ENCODE measurements around the gene MAP1LC3B.
A peak's percentile ranks its signal among the peaks of the same experiment; 100 is the strongest.
"Not testable (repeated sequence)": the region's sequence is repeated elsewhere in the genome, so short reads cannot be mapped to it uniquely, and the experiment has no call there.

The MAP1LC3B gene

GRCh38 chr16:87351320-87351698 is 40.8 kb upstream of the MAP1LC3B start:
- no peak for ATAC-seq (replicated peaks)
- H3K4me1 Mint-ChIP-seq, result peaks cover 0 to 3% of the 10 kb centered on the region in 2 donors

GRCh38 chr16:87352818-87353217 is 39.3 kb upstream of the MAP1LC3B start:
- H3K27me3 Mint-ChIP-seq, result no peaks in the 10 kb centered on the region
- no peaks in the 10 kb centered on the region for H3K9me3 Mint-ChIP-seq
- DNase-seq (no peak), ATAC-seq (replicated peaks) (no peak)
- no peak overlapping the region for H3K27ac Mint-ChIP-seq
- peaks cover 0 to 3% of the 10 kb centered on the region in 2 donors for H3K4me1 Mint-ChIP-seq
- H3K36me3 Mint-ChIP-seq, result peaks cover 19 to 34% of the 10 kb centered on the region in 2 donors
- no peak overlapping the region for H3K4me3 Mint-ChIP-seq

More at GRCh38 chr16:87351320-87351698, 40.8 kb upstream of the MAP1LC3B start:
- H3K27me3 Mint-ChIP-seq, result no peaks in the 10 kb centered on the region
- H3K36me3 Mint-ChIP-seq, result peaks cover 24 to 35% of the 10 kb centered on the region in 2 donors
- no peak overlapping the region for H3K4me3 Mint-ChIP-seq
- H3K9me3 Mint-ChIP-seq, result no peaks in the 10 kb centered on the region
- DNase-seq, result no peak
- H3K27ac Mint-ChIP-seq, result no peak overlapping the region

GRCh38 chr16:87353613-87354012 is 38.5 kb upstream of the MAP1LC3B start:
- Mint-ChIP-seq H3K9me3 (no peaks in the 10 kb centered on the region), H3K4me3 (no peak overlapping the region), H3K4me1 (peaks cover 0 to 3% of the 10 kb centered on the region in 2 donors), H3K27me3 (no peaks in the 10 kb centered on the region), H3K36me3 (peaks cover 17 to 34% of the 10 kb centered on the region in 2 donors), H3K27ac (no peak overlapping the region)
- ATAC-seq (replicated peaks), result no peak
- no peak for DNase-seq

- H3K27ac Mint-ChIP-seq, result no peak overlapping the region
- H3K27me3 Mint-ChIP-seq, result no peaks in the 10 kb centered on the region
- ATAC-seq (replicated peaks) (no peak), DNase-seq (no peak)
- H3K36me3 Mint-ChIP-seq, result peaks cover 26 to 49% of the 10 kb centered on the region in 2 donors
- no peaks in the 10 kb centered on the region for H3K9me3 Mint-ChIP-seq
- H3K4me1 Mint-ChIP-seq, result peaks cover 0 to 4% of the 10 kb centered on the region in 2 donors
- no peak overlapping the region for H3K4me3 Mint-ChIP-seq
Observed at GRCh38 chr16:87356491-87356853, 35.7 kb upstream of the MAP1LC3B start.

- no peak overlapping the region for H3K4me3 Mint-ChIP-seq
- ATAC-seq (replicated peaks) (no peak), DNase-seq (no peak)
- H3K27ac Mint-ChIP-seq, result no peak overlapping the region
- H3K36me3 Mint-ChIP-seq, result peaks cover 24 to 47% of the 10 kb centered on the region in 2 donors
- no peaks in the 10 kb centered on the region for H3K9me3 Mint-ChIP-seq
- no peaks in the 10 kb centered on the region for H3K27me3 Mint-ChIP-seq
- H3K4me1 Mint-ChIP-seq, result peaks cover 0 to 4% of the 10 kb centered on the region in 2 donors
Observed at GRCh38 chr16:87358250-87358649, 33.9 kb upstream of the MAP1LC3B start.

- no peak for DNase-seq
- Mint-ChIP-seq H3K27me3 (no peaks in the 10 kb centered on the region), H3K27ac (peak overlapping the region; percentile 20), H3K4me3 (no peak overlapping the region), H3K9me3 (no peaks in the 10 kb centered on the region), H3K4me1 (peaks cover 0 to 4% of the 10 kb centered on the region in 2 donors), H3K36me3 (peaks cover 27 to 50% of the 10 kb centered on the region in 2 donors)
- ATAC-seq (replicated peaks), result no peak
Observed at GRCh38 chr16:87358696-87359095, 33.4 kb upstream of the MAP1LC3B start.

- ATAC-seq (replicated peaks), result no peak
- Mint-ChIP-seq H3K4me3 (no peak overlapping the region), H3K4me1 (peaks cover 2 to 5% of the 10 kb centered on the region in 2 donors), H3K27ac (no peak overlapping the region), H3K36me3 (peaks cover 30 to 51% of the 10 kb centered on the region in 2 donors), H3K27me3 (no peaks in the 10 kb centered on the region), H3K9me3 (no peaks in the 10 kb centered on the region)
- no peak for DNase-seq
Observed at GRCh38 chr16:87359121-87359520, 33.0 kb upstream of the MAP1LC3B start.

- Mint-ChIP-seq H3K4me1 (peaks cover 15% of the 10 kb centered on the region in 2 donors), H3K27me3 (no peaks in the 10 kb centered on the region), H3K4me3 (no peak overlapping the region), H3K36me3 (peaks cover 34 to 51% of the 10 kb centered on the region in 2 donors), H3K9me3 (no peaks in the 10 kb centered on the region), H3K27ac (no peak overlapping the region)
- ATAC-seq (replicated peaks), result no peak
- DNase-seq, result no peak
Observed at GRCh38 chr16:87360862-87361610, 31.1 kb upstream of the MAP1LC3B start.

GRCh38 chr16:87361916-87362619 is 30.1 kb upstream of the MAP1LC3B start:
- Mint-ChIP-seq H3K4me3 (no peak overlapping the region), H3K4me1 (peaks cover 20 to 24% of the 10 kb centered on the region in 2 donors), H3K9me3 (no peaks in the 10 kb centered on the region), H3K27me3 (no peaks in the 10 kb centered on the region), H3K27ac (no peak overlapping the region), H3K36me3 (peaks cover 35 to 50% of the 10 kb centered on the region in 2 donors)
- DNase-seq (no peak), ATAC-seq (replicated peaks) (no peak)

GRCh38 chr16:87362828-87363559 is 29.1 kb upstream of the MAP1LC3B start:
- H3K9me3 Mint-ChIP-seq; H3K4me3 Mint-ChIP-seq; ATAC-seq (replicated peaks); DNase-seq; H3K27me3 Mint-ChIP-seq; H3K27ac Mint-ChIP-seq: not testable (repeated sequence)
- peaks cover 38 to 56% of the 10 kb centered on the region in 2 donors for H3K36me3 Mint-ChIP-seq
- peaks cover 28 to 33% of the 10 kb centered on the region in 2 donors for H3K4me1 Mint-ChIP-seq

GRCh38 chr16:87363771-87364455 is 28.2 kb upstream of the MAP1LC3B start:
- Mint-ChIP-seq H3K4me3 (peak overlapping the region in 1 of 2 donors; percentile 25), H3K36me3 (peaks cover 35 to 47% of the 10 kb centered on the region in 2 donors), H3K4me1 (peaks cover 35 to 42% of the 10 kb centered on the region in 2 donors), H3K27me3 (no peaks in the 10 kb centered on the region), H3K27ac (peak overlapping the region; percentile 37), H3K9me3 (no peaks in the 10 kb centered on the region)
- DNase-seq (no peak), ATAC-seq (replicated peaks) (peak in 1 of 2 donors; percentile 10)

GRCh38 chr16:87365021-87365713 is 27.0 kb upstream of the MAP1LC3B start:
- Mint-ChIP-seq H3K4me3 (no peak overlapping the region), H3K27ac (no peak overlapping the region), H3K27me3 (no peaks in the 10 kb centered on the region), H3K9me3 (no peaks in the 10 kb centered on the region), H3K4me1 (peaks cover 44 to 52% of the 10 kb centered on the region in 2 donors), H3K36me3 (peaks cover 28 to 35% of the 10 kb centered on the region in 2 donors)
- ATAC-seq (replicated peaks) (no peak), DNase-seq (no peak)

GRCh38 chr16:87366288-87366687 is 25.8 kb upstream of the MAP1LC3B start:
- H3K36me3 Mint-ChIP-seq, result peaks cover 25 to 26% of the 10 kb centered on the region in 2 donors
- H3K4me3 Mint-ChIP-seq, result no peak overlapping the region
- no peaks in the 10 kb centered on the region for H3K9me3 Mint-ChIP-seq
- no peaks in the 10 kb centered on the region for H3K27me3 Mint-ChIP-seq
- H3K27ac Mint-ChIP-seq, result no peak overlapping the region
- ATAC-seq (replicated peaks), result no peak
- peaks cover 42 to 62% of the 10 kb centered on the region in 2 donors for H3K4me1 Mint-ChIP-seq
- no peak for DNase-seq

All from stimulated activated naive B cell treated with anti-CD40 and anti-IgM and Interleukin-4, amounts not matched to agents 10 μg/mL and 1 μg/mL and 100 μg/mL, for 72 hours (primary cell).